ENCODE measurements around the gene CCDC182.

DNA sequence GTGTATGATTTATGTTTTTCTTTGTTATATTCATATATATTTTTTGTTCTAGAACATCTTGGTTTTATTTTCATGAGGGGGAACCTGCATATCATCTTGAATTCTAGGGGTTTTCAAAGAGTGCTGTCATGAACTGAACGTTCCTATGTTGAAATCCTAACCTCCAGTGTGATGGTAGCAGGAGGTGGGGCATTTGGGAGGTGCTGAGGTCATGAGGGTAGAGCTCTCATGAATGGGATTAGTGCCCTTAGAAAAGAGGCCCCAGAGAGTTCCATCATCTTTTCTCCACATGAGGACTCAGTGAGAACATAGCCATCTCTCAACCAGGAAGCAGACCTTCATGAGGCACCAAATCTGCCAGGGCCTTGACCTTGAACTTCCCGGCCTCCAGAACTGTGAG, 34.6 kb upstream of the CCDC182 start:
- TF ChIP-seq, protein P1, sequence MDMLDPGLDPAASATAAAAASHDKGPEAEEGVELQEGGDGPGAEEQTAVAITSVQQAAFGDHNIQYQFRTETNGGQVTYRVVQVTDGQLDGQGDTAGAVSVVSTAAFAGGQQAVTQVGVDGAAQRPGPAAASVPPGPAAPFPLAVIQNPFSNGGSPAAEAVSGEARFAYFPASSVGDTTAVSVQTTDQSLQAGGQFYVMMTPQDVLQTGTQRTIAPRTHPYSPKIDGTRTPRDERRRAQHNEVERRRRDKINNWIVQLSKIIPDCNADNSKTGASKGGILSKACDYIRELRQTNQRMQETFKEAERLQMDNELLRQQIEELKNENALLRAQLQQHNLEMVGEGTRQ (IDR thresholded peaks at IDR 0.05; ENCODE audit: low read depth, low read length): no peak
- TF ChIP-seq, protein P1 (CRISPR knock-in tag; IDR thresholded peaks at IDR 0.05; ENCODE audit: borderline replicate concordance): no peak
- no peak for TF ChIP-seq CBFB (CRISPR knock-in tag; IDR thresholded peaks at IDR 0.05)
- TF ChIP-seq TARDBP (CRISPR knock-in tag; IDR thresholded peaks at IDR 0.05): no peak
- TF ChIP-seq TAF1 (CRISPR knock-in tag; IDR thresholded peaks at IDR 0.05): no peak
- TF ChIP-seq MZF1 (CRISPR knock-in tag; IDR thresholded peaks at IDR 0.05; ENCODE audit: borderline replicate concordance): no peak
- TF ChIP-seq HDAC2 (CRISPR knock-in tag; IDR thresholded peaks at IDR 0.05): no peak
- no peak for TF ChIP-seq HMG20A (CRISPR knock-in tag; IDR thresholded peaks at IDR 0.05; ENCODE audit: borderline replicate concordance)
- TF ChIP-seq ZNF670 (CRISPR knock-in tag; IDR thresholded peaks at IDR 0.05; ENCODE audit: borderline replicate concordance): no peak
- TF ChIP-seq, protein P2, sequence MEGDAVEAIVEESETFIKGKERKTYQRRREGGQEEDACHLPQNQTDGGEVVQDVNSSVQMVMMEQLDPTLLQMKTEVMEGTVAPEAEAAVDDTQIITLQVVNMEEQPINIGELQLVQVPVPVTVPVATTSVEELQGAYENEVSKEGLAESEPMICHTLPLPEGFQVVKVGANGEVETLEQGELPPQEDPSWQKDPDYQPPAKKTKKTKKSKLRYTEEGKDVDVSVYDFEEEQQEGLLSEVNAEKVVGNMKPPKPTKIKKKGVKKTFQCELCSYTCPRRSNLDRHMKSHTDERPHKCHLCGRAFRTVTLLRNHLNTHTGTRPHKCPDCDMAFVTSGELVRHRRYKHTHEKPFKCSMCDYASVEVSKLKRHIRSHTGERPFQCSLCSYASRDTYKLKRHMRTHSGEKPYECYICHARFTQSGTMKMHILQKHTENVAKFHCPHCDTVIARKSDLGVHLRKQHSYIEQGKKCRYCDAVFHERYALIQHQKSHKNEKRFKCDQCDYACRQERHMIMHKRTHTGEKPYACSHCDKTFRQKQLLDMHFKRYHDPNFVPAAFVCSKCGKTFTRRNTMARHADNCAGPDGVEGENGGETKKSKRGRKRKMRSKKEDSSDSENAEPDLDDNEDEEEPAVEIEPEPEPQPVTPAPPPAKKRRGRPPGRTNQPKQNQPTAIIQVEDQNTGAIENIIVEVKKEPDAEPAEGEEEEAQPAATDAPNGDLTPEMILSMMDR (CRISPR knock-in tag; IDR thresholded peaks at IDR 0.05): no peak
- TF ChIP-seq NONO (IDR thresholded peaks at IDR 0.05): no peak
- TF ChIP-seq NONO (CRISPR knock-in tag; conservative IDR thresholded peaks at IDR 0.05): no peak
- no peak for TF ChIP-seq BHLHE40 (IDR thresholded peaks at IDR 0.05; ENCODE audit: low read length)
- no peak for TF ChIP-seq TCF7L2 (IDR thresholded peaks at IDR 0.05; ENCODE audit: low read depth, low read length)

Data from HepG2 (cell line).